SK-N-SH (cell line): ENCODE data around the gene RAB7A. TPM values are rescaled to one million over a fixed set of nuclear protein-coding genes. Genes with fewer than 3 reads are reported as not detected.

Experiments
- CTCF ChIA-PET: fragments of 300-600, 350-600 bp; formaldehyde crosslinking; extraction: SDS; loops from one replicate; lab custom pipeline; 2021; lab: Yijun Ruan, JAX
- POLR2A ChIA-PET: fragments of 350-600 bp; sonication (Branson Sonifier 250); formaldehyde crosslinking; extraction: SDS; loops from one replicate; lab custom pipeline; 2020; ENCODE audit warnings: antibody characterized with exemption, inconsistent platforms; lab: Yijun Ruan, JAX
- DNase-seq: peaks from one replicate; pipeline ENCODE4 v3.0.0; 2012
- H2AFZ ChIP-seq: fragments of 200-600 bp; sonication (generic); 2 replicates; pipeline ENCODE4 v1.8.1; 2016; ENCODE audit warnings: antibody characterized with exemption, mild to moderate bottlenecking, low read depth
- H3F3A ChIP-seq: fragments of 200-600 bp; sonication (generic); replicated peaks from 2 replicates; pipeline ENCODE3; 2016; ENCODE audit warnings: antibody characterized with exemption, mild to moderate bottlenecking; ENCODE audit not compliant: insufficient read depth
- H3K27ac ChIP-seq, 2 experiments: fragments of 200-500 bp in 1 of 2; fragments of 200-600 bp in 1 of 2; sonication (Bioruptor generic) in 1 of 2; sonication (generic), shearing (Covaris generic) in 1 of 2; 2 replicates each; pipeline versions ENCODE4 v1.5.1 to v1.6.1; 2014 to 2016; ENCODE audit warnings: low read depth in 2 of 2, inconsistent platforms in 1 of 2, low read length in 1 of 2, mild to moderate bottlenecking in 1 of 2, mixed read lengths in 1 of 2
- H3K27me3 ChIP-seq: fragments of 200-600 bp; sonication (generic), shearing (Covaris generic); 2 replicates; pipeline ENCODE4 v1.6.1; 2016; ENCODE audit warnings: mixed run types; ENCODE audit not compliant: insufficient read depth
- H3K36me3 ChIP-seq, 2 experiments: fragments of 200-500 bp in 1 of 2; fragments of 200-600 bp in 1 of 2; sonication (Bioruptor generic) in 1 of 2; sonication (generic) in 1 of 2; replicated peaks in 1 of 2; 2 replicates each; pipeline versions ENCODE3 to v1.5.1; 2014 to 2016; ENCODE audit warnings: low read length in 1 of 2, mild to moderate bottlenecking in 1 of 2; ENCODE audit not compliant: insufficient read depth in 2 of 2, control insufficient read depth in 1 of 2
- H3K4me1 ChIP-seq, 2 experiments: fragments of 200-500 bp in 1 of 2; fragments of 200-600 bp in 1 of 2; sonication (Bioruptor generic) in 1 of 2; sonication (generic), shearing (Covaris generic) in 1 of 2; 2 replicates each; pipeline versions ENCODE4 v1.5.1 to v1.6.1; 2014 to 2016; ENCODE audit warnings: low read depth in 1 of 2, low read length in 1 of 2, mixed run types in 1 of 2; ENCODE audit not compliant: insufficient read depth in 2 of 2, control insufficient read depth in 1 of 2
- H3K4me2 ChIP-seq: fragments of 200-600 bp; sonication (generic), shearing (Covaris generic); 2 replicates; pipeline ENCODE4 v1.6.1; 2017; ENCODE audit warnings: mixed run types
- H3K4me3 ChIP-seq, 2 experiments: fragments of 200-500 bp in 1 of 2; fragments of 200-600 bp in 1 of 2; sonication (Bioruptor generic) in 1 of 2; sonication (generic), shearing (Covaris generic) in 1 of 2; 2 replicates each; pipeline versions ENCODE4 v1.5.1 to v1.8.1; 2014 to 2016; ENCODE audit warnings: low read depth in 2 of 2, inconsistent platforms in 1 of 2, low read length in 1 of 2, mild to moderate bottlenecking in 1 of 2, mixed read lengths in 1 of 2, moderate library complexity in 1 of 2
- H3K79me2 ChIP-seq: fragments of 200-600 bp; sonication (generic); 2 replicates; pipeline ENCODE4 v1.8.1; 2017; ENCODE audit warnings: mild to moderate bottlenecking; ENCODE audit not compliant: insufficient read depth
- H3K9ac ChIP-seq: fragments of 200-600 bp; sonication (generic); 2 replicates; pipeline ENCODE4 v1.6.1; 2017; ENCODE audit warnings: mixed run types
- H3K9me2 ChIP-seq: fragments of 200-600 bp; sonication (generic); 2 replicates; pipeline ENCODE4 v1.6.1; 2017; ENCODE audit warnings: mixed run types
- H3K9me3 ChIP-seq: fragments of 200-600 bp; sonication (generic); 2 replicates; pipeline ENCODE4 v1.6.1; 2017; ENCODE audit warnings: mixed run types, mild to moderate bottlenecking, moderate library complexity
- H4K20me1 ChIP-seq: fragments of 200-600 bp; sonication (generic); 2 replicates; pipeline ENCODE4 v1.6.1; 2017; ENCODE audit warnings: mild to moderate bottlenecking, mixed run types; ENCODE audit not compliant: insufficient read depth
- CTCF ChIP-seq: fragments of 200-600 bp; sonication (generic); IDR thresholded peaks from 2 replicates; pipeline ENCODE4 v1.6.1; 2017; ENCODE audit warnings: antibody characterized with exemption, mild to moderate bottlenecking, moderate library complexity
- ELF1 ChIP-seq: IDR thresholded peaks from 2 replicates; pipeline ENCODE4 v1.4.0; 2012
- FOSL2 ChIP-seq: IDR thresholded peaks from 2 replicates; pipeline ENCODE4 v1.4.0; 2012; ENCODE audit warnings: low read depth, mild to moderate bottlenecking, moderate library complexity, borderline replicate concordance
- FOXJ3 ChIP-seq: sonication (generic); formaldehyde crosslinking; IDR thresholded peaks from 2 replicates; pipeline ENCODE4 v1.5.1; 2020; ENCODE audit warnings: mild to moderate bottlenecking, missing genetic modification reagents
- FOXM1 ChIP-seq: IDR thresholded peaks from 2 replicates; pipeline ENCODE4 v1.4.0; 2012; ENCODE audit warnings: low read depth, mild to moderate bottlenecking
- GABPA ChIP-seq: IDR thresholded peaks from 2 replicates; pipeline ENCODE4 v1.4.0; 2012; ENCODE audit warnings: low read depth, mild to moderate bottlenecking
- GATA2 ChIP-seq: sonication (generic); formaldehyde crosslinking; IDR thresholded peaks from 2 replicates; pipeline ENCODE4 v1.5.0; 2020; ENCODE audit warnings: mild to moderate bottlenecking, missing genetic modification reagents
- MEF2A ChIP-seq: IDR thresholded peaks from 2 replicates; pipeline ENCODE4 v1.4.0; 2012; ENCODE audit warnings: low read depth, borderline replicate concordance
- NFIC ChIP-seq: IDR thresholded peaks from 2 replicates; pipeline ENCODE4 v1.4.0; 2012; ENCODE audit warnings: borderline replicate concordance
- NRF1 ChIP-seq: IDR thresholded peaks from 2 replicates; pipeline ENCODE4 v1.6.1; 2012; ENCODE audit warnings: low read depth, mild to moderate bottlenecking, low read length
- POLR2AphosphoS5 ChIP-seq: IDR thresholded peaks from 2 replicates; pipeline ENCODE4 v1.6.1; 2012; ENCODE audit warnings: low read depth, low read length
- RAD21 ChIP-seq: IDR thresholded peaks from 2 replicates; pipeline ENCODE4 v1.6.1; 2012; ENCODE audit warnings: mild to moderate bottlenecking, low read length
- RCOR1 ChIP-seq: fragments of 150-350 bp; IDR thresholded peaks from 2 replicates; pipeline ENCODE4 v1.6.1; 2017; ENCODE audit warnings: antibody characterized with exemption, low read length
- RFX5 ChIP-seq: IDR thresholded peaks from 2 replicates; pipeline ENCODE4 v1.6.1; 2012; ENCODE audit warnings: mild to moderate bottlenecking, improper control_type of control experiment, low read length
- RXRA ChIP-seq: IDR thresholded peaks from 2 replicates; pipeline ENCODE4 v1.4.0; 2012; ENCODE audit warnings: low read depth, mild to moderate bottlenecking, borderline replicate concordance
- SIN3A ChIP-seq: IDR thresholded peaks from 2 replicates; pipeline ENCODE4 v1.6.1; 2012; ENCODE audit warnings: low read depth, mild to moderate bottlenecking, low read length, moderate library complexity, borderline replicate concordance
- SMC3 ChIP-seq: IDR thresholded peaks from 2 replicates; pipeline ENCODE4 v1.6.1; 2012; ENCODE audit warnings: low read depth, low read length, improper control_type of control experiment
- TAF1 ChIP-seq: IDR thresholded peaks from 2 replicates; pipeline ENCODE4 v1.6.1; 2012; ENCODE audit warnings: low read depth, mild to moderate bottlenecking, low read length, moderate library complexity, borderline replicate concordance
- TCF12 ChIP-seq: IDR thresholded peaks from 2 replicates; pipeline ENCODE4 v1.4.0; 2012
- TEAD4 ChIP-seq: IDR thresholded peaks from 2 replicates; pipeline ENCODE4 v1.4.0; 2012; ENCODE audit warnings: mild to moderate bottlenecking, borderline replicate concordance; ENCODE audit not compliant: insufficient read depth
- USF2 ChIP-seq: fragments of 150-350 bp; IDR thresholded peaks from 2 replicates; pipeline ENCODE4 v1.6.1; 2017; ENCODE audit warnings: antibody characterized with exemption, low read length, low read depth, borderline replicate concordance
- WGBS: methylation state at CpG from one replicate; pipeline ENCODE4 v1.1.6; 2017; ENCODE audit warnings: low lambda C conversion rate; 5-methylcytosine and 5-hydroxymethylcytosine counted together
- polyA plus RNA-seq, 3 experiments: library from polyadenylated mRNA; depleted of rRNA; stranded (reverse); fragments of >200 nt; gene quantifications; 2 replicates each; pipeline ENCODE4 v1.2.3, GENCODE V29; 2012
- TF ChIP-seq, protein P1 (sequence below): IDR thresholded peaks from 2 replicates; pipeline ENCODE4 v1.4.0; 2012; ENCODE audit warnings: low read depth
- TF ChIP-seq, protein P2 (sequence below): IDR thresholded peaks from 2 replicates; pipeline ENCODE4 v1.4.0; 2012; ENCODE audit warnings: low read depth, borderline replicate concordance

The RAB7A gene
- polyA plus RNA-seq, 1 of the 3 experiments (the other 2 are of a cell fraction) = 271 TPM

GRCh38 chr3:128681369-128681829 is 44.6 kb upstream of the RAB7A start:
- Histone ChIP-seq H3K4me1 (peaks cover 5% of the 10 kb centered on the region in 2 experiments; a peak in 2 of 4 replicates), H3F3A (no peaks in the 10 kb centered on the region), H3K4me3 (peak overlapping the region; percentile 57 to 58), H4K20me1 (no peaks in the 10 kb centered on the region), H3K9ac (peak overlapping the region; percentile 79), H3K79me2 (no peaks in the 10 kb centered on the region), H3K9me2 (no peaks in the 10 kb centered on the region), H3K36me3 (no peaks in the 10 kb centered on the region), H3K4me2 (peak overlapping the region; percentile 78), H3K27me3 (no peaks in the 10 kb centered on the region), H3K27ac (peak overlapping the region; percentile 84 to 99), H2AFZ (peak overlapping the region; percentile 91), H3K9me3 (no peaks in the 10 kb centered on the region)
- TF ChIP-seq TEAD4 (no peak), FOXJ3 (no peak), RFX5 (no peak), RAD21 (no peak), FOXM1 (no peak), ELF1 (no peak), POLR2AphosphoS5 (no peak)
- ChIA-PET CTCF (interaction anchor here (1.1 to 5.6 kb wide), 44 partner anchors 9 to 558 kb away, joined by 3 to 112 read pairs (median 7); partner anchors contain the start of genes ACAD9, RAB7A, RPN1 and RUVBL1), POLR2A (interaction anchor here (0.6 to 2.5 kb wide), 6 partner anchors 10 to 198 kb away, joined by 3 to 18 read pairs (median 3); partner anchors contain the start of gene ACAD9)
- peak; percentile 39 for DNase-seq
- WGBS = 46% methylated on average over 9 of the region's 9 CpGs

DNA sequence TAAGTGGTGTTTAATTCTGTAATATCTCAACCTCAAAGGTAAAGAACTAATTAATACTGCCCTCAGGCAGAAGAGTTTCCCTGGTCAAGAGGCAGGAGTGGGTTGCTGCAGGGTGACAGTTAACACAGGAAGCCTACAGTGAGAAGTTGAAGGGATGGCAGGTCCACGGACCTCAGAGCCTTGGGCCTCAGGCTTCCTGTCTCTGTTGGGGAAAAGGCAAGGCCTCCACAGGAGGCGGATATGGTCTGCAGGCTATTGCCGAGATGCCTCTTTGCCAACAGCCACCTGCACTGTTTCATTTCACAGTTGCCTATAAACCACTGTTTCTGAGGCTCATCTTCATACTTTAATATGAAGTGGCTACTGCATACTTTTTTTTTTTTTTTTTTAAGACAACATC is 42.0 kb upstream of the RAB7A start:
- H3K36me3 ChIP-seq = no peaks in the 10 kb centered on the region
- H3K9me2 ChIP-seq = no peaks in the 10 kb centered on the region
- no peaks in the 10 kb centered on the region for H3K79me2 ChIP-seq
- TF ChIP-seq MEF2A (no peak), TCF12 (no peak), RCOR1 (no peak), SIN3A (no peak), GABPA (no peak), TAF1 (no peak), FOSL2 (no peak), SMC3 (no peak), CTCF (no peak), RXRA (no peak), NFIC (no peak), GATA2 (no peak), USF2 (no peak), NRF1 (no peak)
- TF ChIP-seq, protein P1, sequence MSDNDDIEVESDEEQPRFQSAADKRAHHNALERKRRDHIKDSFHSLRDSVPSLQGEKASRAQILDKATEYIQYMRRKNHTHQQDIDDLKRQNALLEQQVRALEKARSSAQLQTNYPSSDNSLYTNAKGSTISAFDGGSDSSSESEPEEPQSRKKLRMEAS = no peak
- TF ChIP-seq, protein P2, sequence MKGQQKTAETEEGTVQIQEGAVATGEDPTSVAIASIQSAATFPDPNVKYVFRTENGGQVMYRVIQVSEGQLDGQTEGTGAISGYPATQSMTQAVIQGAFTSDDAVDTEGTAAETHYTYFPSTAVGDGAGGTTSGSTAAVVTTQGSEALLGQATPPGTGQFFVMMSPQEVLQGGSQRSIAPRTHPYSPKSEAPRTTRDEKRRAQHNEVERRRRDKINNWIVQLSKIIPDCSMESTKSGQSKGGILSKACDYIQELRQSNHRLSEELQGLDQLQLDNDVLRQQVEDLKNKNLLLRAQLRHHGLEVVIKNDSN = no peak
- H3K9me3 ChIP-seq = no peaks in the 10 kb centered on the region
- ChIA-PET POLR2A (no interaction called here), CTCF (no interaction called here)
- H2AFZ ChIP-seq = no peak overlapping the region
- H3K27ac ChIP-seq = no peak overlapping the region
- H3K9ac ChIP-seq = no peak overlapping the region
- H3K4me3 ChIP-seq = no peak overlapping the region
- H3K27me3 ChIP-seq = no peaks in the 10 kb centered on the region
- no peak for DNase-seq
- H3F3A ChIP-seq = no peaks in the 10 kb centered on the region
- 94% methylated on average over 3 of the region's 3 CpGs for WGBS
- H4K20me1 ChIP-seq = no peaks in the 10 kb centered on the region
- H3K4me1 ChIP-seq = peaks cover 5% of the 10 kb centered on the region in 2 experiments; a peak in 2 of 4 replicates
- no peak overlapping the region for H3K4me2 ChIP-seq
